CD8-positive, alpha-beta memory T cell (primary cell): Measurements from ENCODE around the gene AFF2. TPM values are rescaled to one million over a fixed set of nuclear protein-coding genes. Genes with fewer than 3 reads are reported as not detected.

Experiments
- CTCF ChIA-PET: fragments of 350-600 bp; sonication (Branson Sonifier 250); formaldehyde crosslinking; loops from one replicate; lab custom pipeline; 2021; ENCODE audit warnings: antibody characterized with exemption; lab: Charles Lee
- POLR2A ChIA-PET: fragments of 350-600 bp; sonication (Branson Sonifier 250); formaldehyde crosslinking; loops from one replicate; lab custom pipeline; 2021; ENCODE audit warnings: antibody characterized with exemption; lab: Charles Lee
- DNase-seq, 5 donors: peaks; one replicate each; pipeline versions ENCODE4 v3.0.0 to v3.0.0-alpha.2; 2020 to 2022; ENCODE audit warnings: mixed read lengths in 1 of 5
- H3K27ac ChIP-seq: one replicate; pipeline ENCODE4 v1.7.0; 2013; ENCODE audit warnings: low read depth, mild to moderate bottlenecking, low read length, moderate library complexity
- H3K27me3 ChIP-seq: 2 replicates; pipeline ENCODE4 v1.7.0; 2013; ENCODE audit warnings: low read length, mild to moderate bottlenecking; ENCODE audit not compliant: insufficient read depth, poor library complexity, severe bottlenecking
- H3K36me3 ChIP-seq: 2 replicates; pipeline ENCODE4 v1.7.0; 2013; ENCODE audit warnings: mild to moderate bottlenecking, low read length, moderate library complexity; ENCODE audit not compliant: insufficient read depth
- H3K4me1 ChIP-seq: 2 replicates; pipeline ENCODE4 v1.7.0; 2013; ENCODE audit warnings: mild to moderate bottlenecking, low read length, moderate library complexity; ENCODE audit not compliant: insufficient read depth
- H3K4me3 ChIP-seq: 2 replicates; pipeline ENCODE4 v1.7.0; 2013; ENCODE audit warnings: mild to moderate bottlenecking, low read length
- H3K9me3 ChIP-seq: 2 replicates; pipeline ENCODE4 v1.7.0; 2013; ENCODE audit warnings: mild to moderate bottlenecking, low read length
- H3K27ac Mint-ChIP-seq, 8 donors: one replicate each; pipeline ENCODE4 v1.8.0; 2020 to 2021; ENCODE audit warnings: mixed read lengths in 8 of 8, mild to moderate bottlenecking in 6 of 8, inconsistent platforms in 3 of 8, moderate library complexity in 3 of 8
- H3K27me3 Mint-ChIP-seq, 2 donors: one replicate each; pipeline ENCODE4 v1.8.0; 2020 to 2021; ENCODE audit warnings: mixed read lengths in 2 of 2, mild to moderate bottlenecking in 1 of 2, moderate library complexity in 1 of 2
- H3K36me3 Mint-ChIP-seq, 3 donors: one replicate each; pipeline ENCODE4 v1.8.0; 2020 to 2021; ENCODE audit warnings: mixed read lengths in 3 of 3, inconsistent platforms in 1 of 3, mild to moderate bottlenecking in 1 of 3
- H3K4me1 Mint-ChIP-seq, 3 donors: one replicate each; pipeline ENCODE4 v1.8.0; 2020 to 2021; ENCODE audit warnings: mixed read lengths in 3 of 3, inconsistent platforms in 1 of 3, mild to moderate bottlenecking in 1 of 3
- H3K4me3 Mint-ChIP-seq, 7 donors: one replicate each; pipeline ENCODE4 v1.8.0; 2020 to 2021; ENCODE audit warnings: mixed read lengths in 7 of 7, mild to moderate bottlenecking in 6 of 7, moderate library complexity in 4 of 7, inconsistent platforms in 2 of 7
- H3K9me3 Mint-ChIP-seq, 5 donors: one replicate each; pipeline ENCODE4 v1.8.0; 2020 to 2022; ENCODE audit warnings: mixed read lengths in 5 of 5, mild to moderate bottlenecking in 3 of 5, moderate library complexity in 2 of 5, inconsistent platforms in 1 of 5
- polyA plus RNA-seq: library from polyadenylated mRNA; unstranded; fragments of 300-500 nt; fragmentation: Illumina TruSeq; gene quantifications from one replicate; pipeline ENCODE4 v1.2.3, GENCODE V29; 2021
- total RNA-seq, 2 experiments: library from RNA; stranded (reverse); gene quantifications; one replicate each; pipeline ENCODE4 v1.2.3, GENCODE V29; 2021

The AFF2 gene
- total and polyA plus RNA-seq, 3 experiments from 2014 or later = 0.27 to 0.33 TPM; not detected in 1

GRCh38 chrX:148979786-148980185 is 479.4 kb downstream of the AFF2 start:
- H3K36me3 ChIP-seq = no peaks in the 10 kb centered on the region
- Mint-ChIP-seq H3K27ac (no peak overlapping the region), H3K9me3 (peaks cover 0 to 3% (median 0%) of the 10 kb centered on the region in 5 donors), H3K4me3 (no peak overlapping the region), H3K36me3 (no peaks in the 10 kb centered on the region), H3K27me3 (no peaks in the 10 kb centered on the region), H3K4me1 (peaks cover 0 to 4% (median 0%) of the 10 kb centered on the region in 3 donors)
- H3K4me1 ChIP-seq = no peaks in the 10 kb centered on the region
- ChIA-PET POLR2A (no interaction called here), CTCF (no interaction called here)
- no peak overlapping the region for H3K27ac ChIP-seq
- DNase-seq = no peak
- no peaks in the 10 kb centered on the region for H3K9me3 ChIP-seq
- no peaks in the 10 kb centered on the region for H3K27me3 ChIP-seq
- H3K4me3 ChIP-seq = no peak overlapping the region

GRCh38 chrX:148984238-148984637 is 483.8 kb downstream of the AFF2 start:
- no peak overlapping the region for H3K4me3 Mint-ChIP-seq
- no peak for DNase-seq
- H3K36me3 ChIP-seq = no peaks in the 10 kb centered on the region
- no peaks in the 10 kb centered on the region for H3K27me3 ChIP-seq
- CTCF ChIA-PET = no interaction called here
- no peaks in the 10 kb centered on the region for H3K27me3 Mint-ChIP-seq
- H3K9me3 ChIP-seq = no peaks in the 10 kb centered on the region
- POLR2A ChIA-PET = no interaction called here
- no peaks in the 10 kb centered on the region for H3K9me3 Mint-ChIP-seq
- H3K36me3 Mint-ChIP-seq = no peaks in the 10 kb centered on the region
- no peak overlapping the region for H3K4me3 ChIP-seq
- H3K4me1 Mint-ChIP-seq = peaks cover 0 to 4% (median 0%) of the 10 kb centered on the region in 3 donors
- H3K4me1 ChIP-seq = no peaks in the 10 kb centered on the region
- no peak overlapping the region for H3K27ac Mint-ChIP-seq
- no peak overlapping the region for H3K27ac ChIP-seq

- H3K27ac Mint-ChIP-seq = no peak overlapping the region
- ChIA-PET POLR2A (no interaction called here), CTCF (no interaction called here)
- no peak for DNase-seq
- no peaks in the 10 kb centered on the region for H3K9me3 Mint-ChIP-seq
- H3K27me3 Mint-ChIP-seq = peaks cover 0 to 4% of the 10 kb centered on the region in 2 donors
- Histone ChIP-seq H3K27ac (no peak overlapping the region), H3K36me3 (no peaks in the 10 kb centered on the region), H3K4me1 (no peaks in the 10 kb centered on the region), H3K4me3 (no peak overlapping the region), H3K9me3 (no peaks in the 10 kb centered on the region), H3K27me3 (no peaks in the 10 kb centered on the region)
- no peaks in the 10 kb centered on the region for H3K36me3 Mint-ChIP-seq
- H3K4me3 Mint-ChIP-seq = no peak overlapping the region
- no peaks in the 10 kb centered on the region for H3K4me1 Mint-ChIP-seq
These were observed 491.1 kb downstream of the AFF2 start for GRCh38 chrX:148991502-148991901.

- ChIA-PET POLR2A (no interaction called here), CTCF (no interaction called here)
- H3K27ac Mint-ChIP-seq = no peak overlapping the region
These were observed 495.2 kb downstream of the AFF2 start for GRCh38 chrX:148995661-148996060.

GRCh38 chrX:149002320-149002719 is 501.9 kb downstream of the AFF2 start:
- H3K9me3 Mint-ChIP-seq = no peaks in the 10 kb centered on the region
- DNase-seq = no peak
- H3K4me1 Mint-ChIP-seq = no peaks in the 10 kb centered on the region
- Histone ChIP-seq H3K36me3 (no peaks in the 10 kb centered on the region), H3K4me1 (no peaks in the 10 kb centered on the region), H3K4me3 (no peak overlapping the region), H3K27me3 (no peaks in the 10 kb centered on the region), H3K27ac (no peak overlapping the region), H3K9me3 (no peaks in the 10 kb centered on the region)
- no peak overlapping the region for H3K4me3 Mint-ChIP-seq
- CTCF ChIA-PET = no interaction called here
- no peaks in the 10 kb centered on the region for H3K36me3 Mint-ChIP-seq
- POLR2A ChIA-PET = no interaction called here
- H3K27ac Mint-ChIP-seq = no peak overlapping the region
- no peaks in the 10 kb centered on the region for H3K27me3 Mint-ChIP-seq

More at GRCh38 chrX:148995661-148996060, 495.2 kb downstream of the AFF2 start:
- Mint-ChIP-seq H3K36me3 (no peaks in the 10 kb centered on the region), H3K9me3 (no peaks in the 10 kb centered on the region), H3K4me1 (no peaks in the 10 kb centered on the region), H3K4me3 (no peak overlapping the region), H3K27me3 (peaks cover 0 to 4% of the 10 kb centered on the region in 2 donors)
- no peaks in the 10 kb centered on the region for H3K4me1 ChIP-seq
- H3K27me3 ChIP-seq = no peaks in the 10 kb centered on the region
- no peak overlapping the region for H3K27ac ChIP-seq
- H3K4me3 ChIP-seq = no peak overlapping the region
- no peaks in the 10 kb centered on the region for H3K36me3 ChIP-seq
- no peaks in the 10 kb centered on the region for H3K9me3 ChIP-seq
- DNase-seq = no peak

GRCh38 chrX:149003863-149004660 is 503.6 kb downstream of the AFF2 start:
- no peaks in the 10 kb centered on the region for H3K9me3 ChIP-seq
- H3K4me3 Mint-ChIP-seq = no peak overlapping the region
- H3K36me3 ChIP-seq = no peaks in the 10 kb centered on the region
- no peaks in the 10 kb centered on the region for H3K9me3 Mint-ChIP-seq
- ChIA-PET POLR2A (no interaction called here), CTCF (no interaction called here)
- H3K27me3 ChIP-seq = no peaks in the 10 kb centered on the region
- DNase-seq = no peak
- H3K4me3 ChIP-seq = no peak overlapping the region
- no peaks in the 10 kb centered on the region for H3K4me1 Mint-ChIP-seq
- H3K36me3 Mint-ChIP-seq = no peaks in the 10 kb centered on the region
- H3K27ac ChIP-seq = no peak overlapping the region
- no peak overlapping the region for H3K27ac Mint-ChIP-seq
- no peaks in the 10 kb centered on the region for H3K4me1 ChIP-seq
- no peaks in the 10 kb centered on the region for H3K27me3 Mint-ChIP-seq

- Histone ChIP-seq H3K4me3 (no peak overlapping the region), H3K9me3 (no peaks in the 10 kb centered on the region), H3K4me1 (no peaks in the 10 kb centered on the region), H3K27me3 (no peaks in the 10 kb centered on the region), H3K36me3 (no peaks in the 10 kb centered on the region), H3K27ac (no peak overlapping the region)
- Mint-ChIP-seq H3K36me3 (no peaks in the 10 kb centered on the region), H3K9me3 (no peaks in the 10 kb centered on the region), H3K4me1 (no peaks in the 10 kb centered on the region), H3K4me3 (no peak overlapping the region), H3K27ac (no peak overlapping the region), H3K27me3 (peaks cover 0 to 2% of the 10 kb centered on the region in 2 donors)
- no peak for DNase-seq
- CTCF ChIA-PET = no interaction called here
- POLR2A ChIA-PET = no interaction called here
These were observed 504.5 kb downstream of the AFF2 start for GRCh38 chrX:149004936-149005335.

GRCh38 chrX:149006235-149006634 is 505.8 kb downstream of the AFF2 start:
- Histone ChIP-seq H3K27ac (no peak overlapping the region), H3K9me3 (no peaks in the 10 kb centered on the region), H3K4me3 (no peak overlapping the region), H3K27me3 (no peaks in the 10 kb centered on the region), H3K36me3 (no peaks in the 10 kb centered on the region), H3K4me1 (no peaks in the 10 kb centered on the region)
- no peak for DNase-seq
- peaks cover 0 to 4% of the 10 kb centered on the region in 2 donors for H3K27me3 Mint-ChIP-seq
- no peaks in the 10 kb centered on the region for H3K36me3 Mint-ChIP-seq
- POLR2A ChIA-PET = no interaction called here
- CTCF ChIA-PET = no interaction called here
- no peak overlapping the region for H3K27ac Mint-ChIP-seq
- H3K4me1 Mint-ChIP-seq = no peaks in the 10 kb centered on the region
- no peaks in the 10 kb centered on the region for H3K9me3 Mint-ChIP-seq
- no peak overlapping the region for H3K4me3 Mint-ChIP-seq
